HG03103 (cell line): Measurements from ENCODE around the gene MGAM2.
"Not testable (repeated sequence)": the region's sequence is repeated elsewhere in the genome, so short reads cannot be mapped to it uniquely, and the experiment has no call there.

Source experiments
- ATAC-seq: cut with Tn5 transposase; IDR thresholded peaks from one replicate; pipeline ENCODE4 v1.9.1; 2021; ENCODE audit warnings: low read depth; ENCODE audit not compliant: unreplicated experiment

MGAM2 gene

DNA sequence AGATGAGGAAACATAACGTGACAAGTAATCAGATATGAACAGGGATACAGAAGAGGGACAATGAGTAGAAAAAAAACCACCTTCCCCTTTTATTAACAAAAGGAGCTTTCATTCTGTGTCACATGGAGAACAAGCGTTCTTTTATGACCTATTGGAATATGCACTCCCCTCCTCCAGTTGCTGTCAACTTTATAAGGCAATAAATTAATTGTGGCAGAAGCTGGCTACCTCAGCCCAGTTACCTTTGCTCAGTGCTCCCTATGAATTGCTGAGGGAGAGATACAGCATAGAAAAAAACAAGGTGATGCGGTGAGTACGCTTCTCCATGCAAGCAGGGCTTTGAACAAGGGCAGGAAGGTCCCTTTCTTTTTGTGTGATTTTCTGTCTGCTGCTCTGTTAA is at the start of gene MGAM2:
TSS of gene MGAM2 (plus strand) at position 220 of the 400 bp plus-strand sequence. CDS start 5,156 bp downstream, outside the sequence.
- ATAC-seq: no peak

DNA sequence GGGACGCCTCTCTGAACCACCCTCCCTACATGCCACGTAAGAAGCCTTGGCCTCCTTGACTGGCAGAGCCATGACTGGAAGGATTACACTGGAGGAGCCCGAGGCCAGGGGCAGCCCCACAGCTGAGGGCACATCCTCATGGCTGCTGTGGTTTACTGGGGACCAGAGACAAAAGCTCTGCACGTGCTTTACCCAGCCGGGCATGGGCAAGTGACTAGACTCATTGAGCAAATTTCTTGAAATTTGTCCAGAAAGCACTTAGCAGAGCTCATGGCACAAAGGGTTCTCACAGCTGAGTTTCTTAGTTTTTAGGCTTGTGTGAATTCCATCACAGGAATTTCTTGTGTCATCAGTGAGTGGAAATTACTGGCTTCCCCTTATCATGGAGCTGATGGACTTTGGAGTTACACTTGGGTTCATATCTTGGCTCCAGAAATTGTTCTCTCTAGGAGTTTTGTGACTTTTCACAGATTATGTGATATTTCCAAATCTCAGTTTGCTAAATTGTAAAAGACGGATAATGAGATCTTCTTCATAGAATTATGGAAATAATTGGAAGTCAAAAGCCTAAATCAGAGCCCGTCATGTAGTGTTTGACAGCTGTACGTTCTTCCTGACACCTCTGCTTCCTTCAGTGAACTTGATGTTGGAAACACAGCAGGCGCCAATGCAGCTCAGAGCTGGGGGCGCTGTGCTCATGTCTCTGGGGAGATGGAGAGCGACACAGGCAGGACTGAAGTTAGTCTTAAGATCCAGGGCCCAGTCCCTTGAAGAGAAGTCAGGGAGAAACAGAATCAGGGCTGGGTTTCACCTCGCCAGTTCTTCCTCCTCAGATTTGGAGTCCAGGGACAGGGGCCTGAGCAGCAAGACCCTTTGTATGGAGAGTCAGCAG is 47.7 kb upstream of the MGAM2 start:
- no peak for ATAC-seq

DNA sequence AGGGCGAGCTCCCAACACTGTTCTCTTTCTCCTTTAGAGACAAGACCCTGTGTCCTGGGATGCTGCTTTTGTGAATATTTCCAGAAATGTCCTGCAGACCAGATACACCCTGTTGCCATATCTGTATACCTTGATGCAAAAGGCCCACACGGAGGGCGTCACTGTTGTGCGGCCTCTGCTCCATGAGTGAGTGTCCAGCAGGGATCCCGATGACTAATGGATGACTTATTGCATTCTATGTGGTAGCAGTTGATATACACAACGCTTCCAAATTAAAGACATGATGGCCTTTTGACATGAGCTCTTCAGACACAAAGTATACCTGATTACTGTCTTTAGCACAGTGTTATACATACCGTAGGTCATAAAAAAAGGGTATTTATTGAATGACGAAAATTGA is 45.0 kb upstream of the MGAM2 start:
- ATAC-seq: no peak

DNA sequence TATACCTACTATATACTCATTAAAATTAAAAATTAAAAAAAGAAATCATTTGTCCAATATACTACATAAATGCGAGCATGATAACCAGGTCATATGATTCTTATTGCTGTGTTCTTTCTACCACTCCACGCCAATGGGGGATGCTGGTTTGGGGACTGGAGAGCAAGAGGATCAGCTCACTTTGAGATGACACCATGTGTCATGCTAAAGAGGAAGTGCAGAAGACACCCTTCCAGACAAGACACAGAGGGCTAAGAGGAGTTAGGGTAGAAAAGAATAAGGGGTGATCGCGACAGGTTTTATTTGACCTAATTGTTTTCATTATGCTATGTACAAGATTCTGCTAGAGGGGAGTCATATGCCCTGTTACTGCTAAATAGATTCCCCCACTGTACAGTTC is 33.8 kb upstream of the MGAM2 start:
- no peak for ATAC-seq

DNA sequence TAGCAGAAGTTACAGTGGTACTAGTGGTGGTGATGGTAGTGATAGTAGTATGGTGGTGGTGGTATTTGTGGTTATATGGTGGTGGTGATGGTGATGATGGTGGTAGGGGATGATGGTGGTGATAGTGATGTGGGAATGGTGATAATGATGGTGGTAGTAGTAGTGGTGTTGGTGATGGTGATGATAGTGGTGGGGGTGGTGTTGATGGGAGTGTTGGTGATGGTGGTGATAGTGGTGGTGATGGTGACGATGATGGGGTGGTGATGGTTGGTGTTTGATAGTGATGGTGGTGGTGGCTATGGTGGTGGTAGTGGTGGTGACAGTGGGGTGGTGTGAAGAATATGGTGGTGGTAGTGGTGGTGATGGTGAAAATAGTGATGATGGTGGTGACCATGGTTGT is 27.9 kb upstream of the MGAM2 start:
- ATAC-seq: no peak

DNA sequence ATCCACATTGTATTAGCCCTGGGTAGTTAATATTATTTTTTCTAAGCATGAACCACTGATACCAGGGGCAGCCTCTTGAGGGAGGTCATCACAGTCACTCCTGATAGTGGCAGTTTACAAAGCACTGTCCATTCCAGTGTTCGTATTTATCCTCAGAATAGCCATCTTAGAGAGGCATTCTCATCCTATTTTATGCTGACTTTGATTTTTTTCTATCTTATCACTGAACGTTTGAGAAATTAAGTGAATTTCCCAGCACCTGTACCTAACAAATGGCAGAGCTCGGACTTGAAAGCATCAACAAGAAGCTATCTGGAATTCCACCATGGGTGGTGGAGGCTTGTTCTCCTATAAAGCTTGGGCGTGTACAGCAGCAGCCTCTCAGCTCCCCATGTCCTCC is 26.1 kb upstream of the MGAM2 start:
- no peak for ATAC-seq

DNA sequence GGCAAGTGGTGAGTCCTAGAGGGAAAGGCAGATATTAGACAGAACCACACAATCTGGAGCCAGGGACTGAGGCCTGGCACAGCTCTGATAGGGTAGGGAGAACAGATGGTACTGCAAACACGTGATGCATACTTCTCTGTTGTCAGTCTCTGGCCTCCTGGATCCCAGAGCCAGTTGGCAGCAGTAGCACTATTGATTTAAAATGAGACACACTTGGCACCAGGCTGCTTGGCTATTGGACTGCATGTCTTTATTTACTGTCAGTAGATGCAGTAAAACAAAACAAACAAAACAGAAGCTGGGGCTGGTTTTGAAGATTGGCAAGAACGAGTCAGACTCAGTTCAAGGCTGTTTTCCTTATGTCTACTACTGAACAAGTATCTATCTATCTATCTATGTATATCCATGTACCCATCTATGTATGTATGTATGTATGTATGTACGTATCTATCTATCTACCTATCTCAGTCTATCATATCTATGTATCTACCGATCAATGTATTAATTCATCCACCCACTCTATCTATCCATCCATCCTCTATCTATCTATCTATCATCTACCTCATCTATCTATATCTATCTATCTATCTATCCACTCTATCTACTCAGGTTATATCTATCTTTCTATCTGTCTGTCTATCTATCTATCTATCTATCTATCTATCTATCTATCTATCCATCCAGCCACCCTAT is 23.4 kb upstream of the MGAM2 start:
- no peak for ATAC-seq

DNA sequence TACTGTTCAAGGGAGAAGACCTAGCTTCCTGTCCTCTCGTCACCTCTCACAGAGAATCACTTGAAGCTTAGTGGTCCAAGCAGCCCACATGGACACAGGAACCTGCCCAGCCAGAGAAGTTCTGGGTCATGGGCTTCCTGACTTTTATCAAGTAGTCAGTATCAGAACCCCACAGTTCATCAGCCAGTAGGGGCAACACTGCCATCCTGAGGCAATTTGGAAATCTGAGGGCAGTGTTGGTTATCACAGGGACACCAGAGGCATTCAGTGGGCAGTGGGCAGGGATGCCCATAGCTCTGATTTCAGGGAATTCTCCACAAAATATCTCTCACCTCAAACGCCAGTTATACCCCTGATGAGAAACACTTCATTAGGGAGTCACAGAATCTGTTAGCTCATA is 22.5 kb upstream of the MGAM2 start:
- no peak for ATAC-seq

DNA sequence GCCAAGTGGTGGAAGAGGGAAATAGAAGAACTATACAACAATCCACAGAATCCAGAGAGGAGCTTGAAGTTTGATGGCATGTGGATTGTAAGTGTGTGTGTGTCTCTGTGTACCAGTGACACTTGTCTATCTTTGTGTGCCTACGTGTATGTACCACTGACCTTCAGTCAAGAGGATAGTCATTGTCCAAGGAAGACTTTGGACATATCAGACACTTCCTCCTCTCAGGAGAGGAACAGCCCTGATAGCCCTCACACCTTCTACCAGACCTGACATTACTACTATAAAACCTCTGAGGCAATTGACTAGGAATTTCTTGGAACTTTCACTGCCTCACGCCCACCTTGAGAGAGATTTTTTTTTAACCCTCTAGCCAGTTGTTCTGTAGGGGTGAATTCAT is 19.6 kb upstream of the MGAM2 start:
- ATAC-seq: no peak

DNA sequence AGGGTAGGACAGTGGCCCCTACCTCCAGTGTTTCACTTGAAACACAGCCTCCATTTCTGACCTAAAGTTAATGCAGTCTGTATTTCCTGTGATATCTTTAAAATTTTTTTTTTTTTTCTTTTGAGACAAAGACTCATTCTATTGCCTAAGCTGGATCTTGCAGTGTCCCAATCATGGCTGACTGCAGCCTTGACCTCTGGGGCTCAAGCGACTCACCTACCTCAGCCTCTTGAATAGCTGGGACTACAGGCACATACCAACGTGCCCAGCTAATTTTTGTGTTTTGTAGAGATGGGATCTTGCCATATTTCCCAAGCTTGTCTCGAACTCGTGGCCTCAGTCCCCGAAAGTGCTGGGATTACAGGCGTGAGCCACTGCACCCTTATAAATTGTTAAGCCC is 16.7 kb upstream of the MGAM2 start:
- ATAC-seq: no peak

DNA sequence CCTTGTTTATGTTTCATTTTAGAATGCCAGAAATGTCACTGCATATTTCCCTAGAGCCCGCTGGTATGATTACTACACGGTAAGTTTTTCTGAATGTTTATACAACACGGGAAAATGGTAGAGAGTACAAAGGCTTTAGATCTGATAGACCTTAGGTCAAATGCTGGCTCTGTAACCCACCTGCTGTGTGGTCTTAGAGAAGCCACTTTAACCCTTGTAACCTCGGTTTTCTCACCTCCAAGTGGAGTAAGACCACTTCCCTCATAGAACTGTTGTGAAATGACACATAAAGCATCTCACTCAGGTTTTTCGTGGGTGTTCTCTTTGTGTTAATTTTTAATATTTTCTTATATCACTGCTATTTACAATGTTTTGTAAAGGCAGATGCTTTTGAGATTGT is 13.9 kb upstream of the MGAM2 start:
- ATAC-seq: no peak

DNA sequence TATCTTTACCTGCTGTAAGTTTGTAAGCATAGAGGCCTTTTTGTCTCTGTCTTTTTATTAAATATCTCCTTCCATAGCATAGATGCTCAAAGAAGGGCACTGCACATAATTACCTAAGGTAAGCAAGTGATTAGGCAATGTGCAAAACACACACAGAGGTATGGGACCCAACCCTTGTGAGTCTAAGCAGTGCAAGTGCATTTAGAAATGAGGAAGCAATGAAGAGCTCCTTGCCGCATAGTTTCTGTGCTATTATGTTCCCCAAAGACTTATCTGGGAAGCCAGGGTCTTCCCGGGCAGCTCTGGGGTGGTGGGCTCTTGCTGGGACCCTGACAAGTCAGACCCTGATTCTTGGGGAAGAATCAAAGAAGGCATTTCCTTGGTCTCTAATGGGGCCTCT is 13.5 kb upstream of the MGAM2 start:
- no peak for ATAC-seq

DNA sequence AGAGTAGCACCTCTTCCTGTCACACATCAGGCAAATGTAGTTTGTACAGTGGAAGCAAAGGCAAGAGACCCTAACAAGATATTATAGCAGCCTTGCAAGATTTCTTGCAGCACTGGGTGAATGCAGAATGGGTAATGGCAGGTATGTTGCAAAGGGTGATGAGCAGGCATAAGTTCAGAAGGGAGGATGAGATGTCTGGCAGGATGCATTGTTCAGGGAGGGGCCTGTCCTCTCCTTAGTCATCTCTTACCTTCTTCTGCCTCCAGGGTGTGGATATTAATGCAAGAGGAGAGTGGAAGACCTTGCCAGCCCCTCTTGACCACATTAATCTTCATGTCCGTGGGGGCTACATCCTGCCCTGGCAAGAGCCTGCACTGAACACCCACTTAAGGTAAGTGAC is 12.2 kb upstream of the MGAM2 start:
- ATAC-seq: not testable (repeated sequence)

DNA sequence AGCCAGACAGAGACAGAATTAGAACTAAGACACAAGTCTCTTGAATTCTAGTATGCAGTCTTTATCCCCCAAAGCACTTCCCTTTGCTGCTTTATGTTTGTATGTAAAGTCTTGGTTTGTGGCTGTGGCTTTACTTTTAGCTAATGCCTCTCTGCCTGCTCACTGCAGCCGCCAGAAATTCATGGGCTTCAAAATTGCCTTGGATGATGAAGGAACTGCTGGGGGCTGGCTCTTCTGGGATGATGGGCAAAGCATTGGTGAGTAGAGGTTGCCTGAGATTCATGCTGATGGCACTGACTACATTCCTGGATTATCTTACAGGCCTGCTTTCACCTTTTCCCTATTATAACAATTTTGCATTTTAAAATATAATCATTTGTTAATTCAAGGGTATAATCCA is 10.9 kb upstream of the MGAM2 start:
- ATAC-seq: no peak

DNA sequence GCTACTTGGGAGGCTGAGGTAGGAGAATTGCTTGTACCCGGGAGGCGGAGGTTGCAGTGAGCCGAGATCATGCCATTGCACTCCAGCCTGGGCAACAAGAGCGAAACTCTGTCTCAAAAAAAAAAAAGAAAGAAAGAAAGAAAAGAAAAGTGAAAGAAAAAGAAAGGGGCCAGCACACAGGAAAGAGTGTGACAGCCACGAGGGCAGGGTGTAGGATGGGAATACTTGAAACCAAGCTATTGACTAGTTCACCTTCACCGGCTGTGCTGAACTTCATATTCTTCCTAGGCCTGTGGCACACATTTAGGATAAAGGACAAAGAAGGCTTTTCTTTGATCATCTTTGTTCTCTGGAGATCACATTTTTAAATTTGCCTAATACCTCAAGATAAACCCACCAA is 9.7 kb upstream of the MGAM2 start:
- ATAC-seq: not testable (repeated sequence)

DNA sequence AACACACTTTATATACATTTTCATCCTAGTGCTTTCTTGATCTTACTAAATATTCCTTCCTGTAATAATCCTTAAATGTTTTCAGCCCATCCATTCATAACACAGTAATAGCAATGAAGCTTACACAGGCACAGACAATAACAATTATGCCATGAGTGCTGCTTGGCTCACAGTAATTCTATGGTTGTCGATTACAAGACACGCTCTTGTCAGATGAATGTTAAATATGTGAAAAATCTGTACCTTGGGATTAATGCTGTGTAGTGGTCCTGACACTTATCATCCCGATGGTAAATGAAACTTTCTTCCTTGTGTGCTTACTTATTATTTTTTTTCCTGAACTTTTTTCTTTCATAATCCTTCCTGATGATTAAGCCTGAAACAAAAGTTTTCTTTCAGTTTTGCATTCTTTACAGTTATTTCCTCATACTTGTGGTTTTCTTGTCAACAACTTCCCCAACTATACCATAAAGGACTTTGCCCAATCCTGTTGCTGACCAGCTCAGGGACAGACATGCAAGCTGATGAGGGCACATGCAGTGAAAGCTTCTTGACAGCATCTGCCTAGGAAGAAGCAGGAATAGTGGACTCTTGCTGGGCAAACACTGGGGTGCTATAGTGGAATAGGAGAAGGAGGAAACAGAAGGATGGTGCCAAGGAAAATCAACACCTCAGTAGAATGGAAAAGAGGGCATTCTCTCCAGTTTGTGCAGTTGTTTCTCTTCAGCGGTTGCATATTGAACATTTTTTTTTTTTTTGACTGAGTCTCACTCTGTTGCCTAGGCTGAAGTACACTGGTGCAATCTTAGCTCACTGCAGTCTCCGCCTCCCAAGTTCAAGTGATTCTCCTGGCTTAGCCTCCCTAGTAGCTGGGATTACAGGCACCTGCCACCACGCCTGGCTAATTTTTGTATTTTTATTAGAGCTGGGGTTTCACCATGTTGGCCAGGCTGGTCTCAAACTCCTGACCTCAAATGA is 6.7 kb upstream of the MGAM2 start:
- no peak for ATAC-seq

DNA sequence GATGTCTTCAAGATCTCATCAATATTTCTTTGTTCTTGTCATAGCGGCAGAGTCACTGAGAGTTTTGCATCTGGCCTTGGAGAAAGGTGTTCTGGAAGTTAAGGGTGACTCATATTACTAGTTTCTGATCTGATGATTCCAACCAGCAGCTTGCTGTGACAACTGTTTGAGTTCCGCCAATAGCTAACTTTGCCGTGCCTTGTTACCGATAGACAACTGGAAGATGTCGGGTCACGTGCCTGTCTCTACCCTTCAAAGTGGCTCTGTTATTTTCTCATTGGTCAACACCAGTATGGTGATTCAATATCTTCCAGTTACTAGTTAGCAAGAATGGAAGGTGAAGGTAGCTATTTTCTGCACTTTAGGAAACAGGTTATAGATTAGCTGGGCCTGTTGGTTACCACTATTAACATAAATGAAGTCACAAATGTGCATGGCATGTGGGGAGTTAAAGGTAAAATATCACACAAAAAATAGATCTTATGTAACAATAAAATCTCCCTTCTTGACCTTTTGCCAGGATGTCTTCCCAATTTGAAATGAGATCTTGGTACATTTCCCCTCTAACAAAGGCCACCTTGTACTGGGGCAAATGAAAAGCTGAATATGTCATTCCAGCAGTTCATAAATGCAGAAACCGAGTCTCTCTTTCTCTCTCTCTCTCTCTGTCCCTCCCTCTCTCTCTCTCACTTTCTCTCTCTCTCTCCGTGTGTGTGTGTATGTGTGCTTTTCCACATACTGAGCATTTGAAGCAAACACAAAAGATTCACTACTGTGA is 2.6 kb upstream of the MGAM2 start:
- no peak for ATAC-seq

DNA sequence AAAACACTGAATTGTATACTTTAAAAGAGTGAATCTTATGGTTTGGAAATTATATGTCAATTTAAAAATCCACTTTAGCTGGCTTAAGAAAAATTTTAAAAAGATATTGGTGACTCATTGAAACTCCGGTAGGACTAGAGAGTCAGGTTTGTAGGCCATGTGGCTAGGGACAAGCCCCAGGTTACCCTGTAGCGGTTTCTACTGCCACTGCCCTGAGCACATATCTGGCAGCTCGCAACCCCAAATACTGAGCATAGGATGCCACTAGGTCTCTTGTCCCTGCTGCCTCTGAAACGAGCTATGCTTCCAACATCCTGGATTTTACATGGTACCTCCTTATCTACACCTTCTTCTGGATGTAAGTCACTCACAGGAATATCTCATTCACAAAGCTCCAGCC is 1.4 kb upstream of the MGAM2 start:
- no peak for ATAC-seq

DNA sequence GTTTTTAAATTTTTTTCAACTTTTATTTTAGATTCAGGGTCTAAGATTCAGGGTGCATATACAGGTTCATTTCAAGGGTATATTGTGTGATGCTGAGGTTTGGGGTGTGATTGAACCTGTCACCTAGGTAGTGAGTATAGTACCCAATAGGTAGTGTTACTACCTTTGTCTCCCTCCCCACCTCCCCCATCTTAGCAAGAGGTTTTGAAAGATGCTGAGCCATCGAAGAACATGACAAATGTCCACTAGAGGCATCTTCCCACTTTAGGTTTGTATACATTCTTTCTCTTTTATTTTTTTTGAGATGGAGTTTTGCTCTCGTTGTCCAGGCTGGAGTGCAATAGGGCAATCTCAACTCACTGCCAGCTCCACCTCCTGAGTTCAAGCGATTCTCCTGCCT is 880 bp upstream of the MGAM2 start:
- ATAC-seq: no peak

DNA sequence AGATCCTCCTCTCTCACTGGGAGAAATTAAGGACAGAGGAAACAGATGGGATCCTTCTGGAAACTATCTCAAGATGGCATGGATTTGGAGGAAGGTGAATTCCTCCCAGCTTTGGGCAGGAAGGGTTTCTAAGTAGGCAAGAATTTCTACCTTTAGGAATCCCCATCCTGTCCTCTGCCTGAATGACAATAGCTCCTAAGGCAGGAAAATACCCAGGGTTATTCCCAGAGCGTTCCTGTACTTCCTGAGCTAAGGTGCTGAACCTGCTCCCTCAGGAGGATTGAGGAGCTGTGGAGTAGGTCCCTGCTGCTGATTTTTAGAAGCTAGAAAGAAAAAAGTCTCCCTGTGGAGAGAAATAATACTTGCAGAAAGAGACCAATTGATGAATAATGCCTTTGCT is 568 bp downstream of the MGAM2 start:
- no peak for ATAC-seq
